ENCODE results near the gene USP10.

Gene USP10

GRCh38 chr16:84754956-84755672 lies 55.3 kb downstream of the USP10 start:
- H3K9me3 ChIP-seq (ENCODE audit: control insufficient read depth, insufficient read depth, low read depth, low read length), result no peaks in the 10 kb centered on the region
- peaks cover 4% of the 10 kb centered on the region; the same call in 1 of the 2 replicates for H3K4me1 ChIP-seq (ENCODE audit: control insufficient read depth, insufficient read depth, low read length)
- H3K27ac ChIP-seq (ENCODE audit: extremely low read depth, low read depth, low read length), result no peak overlapping the region
- H3K36me3 ChIP-seq (ENCODE audit: control insufficient read depth in 2 of 2, insufficient read depth in 1 of 2, low read length in 2 of 2), result peaks cover 0 to 26% of the 10 kb centered on the region in 2 experiments; a peak in 2 of 3 replicates
- TF ChIP-seq ZNF138 (tag by site-specific recombination; IDR thresholded peaks at IDR 0.05; ENCODE audit: borderline replicate concordance), result 0 out of 2 replicates have a peak, but pooled peaks have one; percentile 21
- TF ChIP-seq ZFHX2 (tag by site-specific recombination; conservative IDR thresholded peaks at IDR 0.05), result peak; percentile 56
- TF ChIP-seq ZNF112 (tag by site-specific recombination; IDR thresholded peaks at IDR 0.05), result no peak
- TF ChIP-seq ZNF837 (tag by site-specific recombination; IDR thresholded peaks at IDR 0.05), result no peak
- POLR2A ChIA-PET, result no interaction called here
- CTCF ChIA-PET, result interaction anchor here (0.5 to 6.8 kb wide), 39 partner anchors 8 to 489 kb away, joined by 3 to 144 read pairs (median 5); no protein-coding TSS in a partner anchor
- H3K4me3 ChIP-seq (ENCODE audit: low read depth, low read length), result no peak overlapping the region

GRCh38 chr16:84756830-84757229 lies 57.0 kb downstream of the USP10 start:
- no peak overlapping the region for H3K4me3 ChIP-seq (ENCODE audit: low read depth, low read length)
- H3K9me3 ChIP-seq (ENCODE audit: control insufficient read depth, insufficient read depth, low read depth, low read length), result no peaks in the 10 kb centered on the region
- peaks cover 0 to 43% of the 10 kb centered on the region in 2 experiments; a peak in 2 of 3 replicates for H3K36me3 ChIP-seq (ENCODE audit: control insufficient read depth in 2 of 2, insufficient read depth in 1 of 2, low read length in 2 of 2)
- ChIA-PET POLR2A (no interaction called here), CTCF (interaction anchor here (0.7 to 6.7 kb wide), 4 partner anchors 10 to 213 kb away, joined by 3 to 144 read pairs (median 62); no protein-coding TSS in a partner anchor)
- TF ChIP-seq ZNF48 (tag by site-specific recombination; IDR thresholded peaks at IDR 0.05) (no peak), SALL2 (tag by site-specific recombination; IDR thresholded peaks at IDR 0.05; ENCODE audit: borderline replicate concordance) (no peak), ZNF350 (tag by site-specific recombination; IDR thresholded peaks at IDR 0.05) (no peak), ZBTB1 (tag by site-specific recombination; IDR thresholded peaks at IDR 0.05) (no peak), SETDB1 (IDR thresholded peaks at IDR 0.05; ENCODE audit: insufficient read length, low read length) (no peak), ZNF132 (tag by site-specific recombination; IDR thresholded peaks at IDR 0.05; ENCODE audit: borderline replicate concordance) (no peak), BCL11B (tag by site-specific recombination; IDR thresholded peaks at IDR 0.05; ENCODE audit: low read depth) (no peak), OSR2 (tag by site-specific recombination; IDR thresholded peaks at IDR 0.05) (no peak), KLF8 (tag by site-specific recombination; IDR thresholded peaks at IDR 0.05) (no peak), ZNF785 (tag by site-specific recombination; IDR thresholded peaks at IDR 0.05) (no peak), ZNF341 (tag by site-specific recombination; IDR thresholded peaks at IDR 0.05; ENCODE audit: low read depth) (no peak), ZNF148 (tag by site-specific recombination; IDR thresholded peaks at IDR 0.05; ENCODE audit: borderline replicate concordance) (no peak)
- peaks cover 4% of the 10 kb centered on the region; the same call in 1 of the 2 replicates for H3K4me1 ChIP-seq (ENCODE audit: control insufficient read depth, insufficient read depth, low read length)
- H3K27ac ChIP-seq (ENCODE audit: extremely low read depth, low read depth, low read length), result no peak overlapping the region

- CTCF ChIA-PET, result interaction anchor here (1.5 to 3.9 kb wide), 4 partner anchors 12 to 212 kb away, joined by 4 to 28 read pairs (median 16); no protein-coding TSS in a partner anchor
- no peak overlapping the region for H3K4me3 ChIP-seq (ENCODE audit: low read depth, low read length)
- H3K9me3 ChIP-seq (ENCODE audit: control insufficient read depth, insufficient read depth, low read depth, low read length), result no peaks in the 10 kb centered on the region
- H3K4me1 ChIP-seq (ENCODE audit: control insufficient read depth, insufficient read depth, low read length), result 0 out of 2 replicates have a peak, but pooled peaks cover 4% of the 10 kb centered on the region
- no peak overlapping the region for H3K27ac ChIP-seq (ENCODE audit: extremely low read depth, low read depth, low read length)
- peaks cover 0 to 58% of the 10 kb centered on the region in 2 experiments; a peak in 2 of 3 replicates for H3K36me3 ChIP-seq (ENCODE audit: control insufficient read depth in 2 of 2, insufficient read depth in 1 of 2, low read length in 2 of 2)
- POLR2A ChIA-PET, result no interaction called here
- TF ChIP-seq ZNF223 (tag by site-specific recombination; IDR thresholded peaks at IDR 0.05) (no peak), ZNF501 (tag by site-specific recombination; IDR thresholded peaks at IDR 0.05) (no peak), PATZ1 (tag by site-specific recombination; IDR thresholded peaks at IDR 0.05) (no peak), ZNF426 (tag by site-specific recombination; IDR thresholded peaks at IDR 0.05) (no peak), ZNF354C (tag by site-specific recombination; IDR thresholded peaks at IDR 0.05; ENCODE audit: borderline replicate concordance, low read depth) (no peak), BCL11B (tag by site-specific recombination; IDR thresholded peaks at IDR 0.05; ENCODE audit: low read depth) (no peak), ZNF488 (tag by site-specific recombination; IDR thresholded peaks at IDR 0.05) (no peak), SCRT1 (tag by site-specific recombination; IDR thresholded peaks at IDR 0.05; ENCODE audit: borderline replicate concordance) (no peak), ZBTB7A (tag by site-specific recombination; IDR thresholded peaks at IDR 0.05; ENCODE audit: low read depth) (no peak)
Observed at GRCh38 chr16:84758627-84759026, 58.8 kb downstream of the USP10 start.

Measured in HEK293 (cell line).